Stomach (tissue), 9 donors: ENCODE data around the gene RCAN2. TPM values are rescaled to one million over a fixed set of nuclear protein-coding genes. Genes with fewer than 3 reads are reported as not detected.

Experiments used
- DNase-seq, 2 donors: peaks; one replicate each; pipeline versions ENCODE4 v3.0.0 to v3.0.0-alpha.2; 2013 to 2019
- H3K27ac ChIP-seq, 5 donors: fragments of 200-600 bp in 4 of 5; sonication (generic) in 4 of 5; one replicate each; pipeline ENCODE4 v1.5.1; 2013 to 2019; ENCODE audit warnings: mild to moderate bottlenecking in 1 of 5, moderate library complexity in 1 of 5
- H3K27me3 ChIP-seq, 3 donors: fragments of 200-600 bp; sonication (generic); one replicate each; pipeline ENCODE4 v1.5.1; 2017 to 2019; ENCODE audit warnings: mixed run types in 1 of 3
- H3K36me3 ChIP-seq, 4 donors: fragments of 200-600 bp; sonication (generic); 1 replicate in 3 of 4; 2 replicates in 1 of 4; pipeline ENCODE4 v1.5.1; 2016 to 2019
- H3K4me1 ChIP-seq, 4 donors: fragments of 200-600 bp; sonication (generic); one replicate each; pipeline ENCODE4 v1.5.1; 2016 to 2019
- H3K4me3 ChIP-seq, 4 donors: fragments of 200-600 bp; sonication (generic) in 3 of 4; one replicate each; pipeline ENCODE4 v1.5.1; 2016 to 2019; ENCODE audit warnings: mild to moderate bottlenecking in 1 of 4
- H3K9me3 ChIP-seq, 4 donors: fragments of 200-600 bp; sonication (generic); one replicate each; pipeline ENCODE4 v1.5.1; 2016 to 2019
- CTCF ChIP-seq, 7 experiments: fragments of 450-650 bp in 4 of 7; fragments of 200-600 bp in 3 of 7; sonication (generic) in 3 of 7; IDR thresholded peaks; one replicate each; pipeline ENCODE4 v1.5.1; 2016 to 2019; ENCODE audit warnings: antibody characterized with exemption in 7 of 7, control low read depth in 2 of 7, mild to moderate bottlenecking in 1 of 7
- EP300 ChIP-seq: sonication (generic); formaldehyde crosslinking; IDR thresholded peaks from one replicate; pipeline ENCODE4 v1.6.1; 2017; ENCODE audit warnings: antibody characterized with exemption
- POLR2A ChIP-seq, 4 donors: fragments of 450-650 bp; IDR thresholded peaks; one replicate each; pipeline ENCODE4 v1.6.1; 2016; ENCODE audit warnings: antibody characterized with exemption in 4 of 4, control low read depth in 2 of 4, mild to moderate bottlenecking in 1 of 4, moderate library complexity in 1 of 4
- POLR2AphosphoS5 ChIP-seq, 3 donors: sonication (generic); formaldehyde crosslinking; IDR thresholded peaks; one replicate each; pipeline ENCODE4 v1.6.1; 2016; ENCODE audit warnings: antibody characterized with exemption in 3 of 3
- WGBS, 5 donors: extraction: QIAGEN DNeasy Blood & Tissue Kit in 3 of 5; methylation state at CpG; one replicate each; pipeline versions ENCODE4 v1.1.5 to v1.1.7; 2013 to 2018; 5-methylcytosine and 5-hydroxymethylcytosine counted together
- intact Hi-C: fragments of 100-400 bp; cut with DNase I; formaldehyde crosslinking; loops from one replicate; pipeline ENCODE4 v1.15.1; 2023; ENCODE audit warnings: low total_unique reads
- polyA plus RNA-seq, 3 donors: library from polyadenylated mRNA; stranded (reverse); fragments of 200-250 nt; gene quantifications; one replicate each; pipeline ENCODE4 v1.2.3, GENCODE V29; 2013
- total RNA-seq, 5 donors: library from RNA; depleted of rRNA; stranded (reverse); fragments of >200 nt; gene quantifications; one replicate each; pipeline versions ENCODE4 v1.1.0 to v1.2.3, GENCODE V29; 2014 to 2016
- donor health status: healthy with polysubstance abuse.
- donor health status: Bipolar disorder and iron deficiency.
- donor health status: healthy.

RCAN2 gene
- total and polyA plus RNA-seq, 8 donors, result 7.2 to 69.2 (median 21.4) TPM

GRCh38 chr6:46438245-46438644 is 53.0 kb downstream of the RCAN2 start:
- Histone ChIP-seq H3K4me3 (no peak overlapping the region), H3K27me3 (no peaks in the 10 kb centered on the region), H3K27ac (peak overlapping the region in 2 of 5 donors; percentile 61 to 68), H3K9me3 (no peaks in the 10 kb centered on the region), H3K36me3 (no peaks in the 10 kb centered on the region), H3K4me1 (peaks cover 0 to 27% (median 12%) of the 10 kb centered on the region in 4 donors)
- 84 to 96% (median 90%) methylated on average over 4 of the region's 4 CpGs for WGBS, 5 donors
- no peak for TF ChIP-seq POLR2A (IDR thresholded peaks at IDR 0.05)
- TF ChIP-seq EP300, result no peak
- no peak for TF ChIP-seq POLR2AphosphoS5 (IDR thresholded peaks at IDR 0.05)
- TF ChIP-seq CTCF (IDR thresholded peaks at IDR 0.05), result no peak
- intact Hi-C loops, result no loop called here
- DNase-seq, result no peak

GRCh38 chr6:46437671-46438221 is 53.5 kb downstream of the RCAN2 start:
- peaks cover 0 to 27% (median 12%) of the 10 kb centered on the region in 4 donors for H3K4me1 ChIP-seq
- intact Hi-C loops, result no loop called here
- no peak overlapping the region for H3K4me3 ChIP-seq
- peak overlapping the region in 2 of 5 donors; percentile 61 to 68 for H3K27ac ChIP-seq
- no peak for TF ChIP-seq POLR2A (IDR thresholded peaks at IDR 0.05)
- no peak for TF ChIP-seq CTCF (IDR thresholded peaks at IDR 0.05)
- TF ChIP-seq POLR2AphosphoS5 (IDR thresholded peaks at IDR 0.05), result no peak
- no peak for TF ChIP-seq EP300
- H3K27me3 ChIP-seq, result no peaks in the 10 kb centered on the region
- H3K36me3 ChIP-seq, result no peaks in the 10 kb centered on the region
- DNase-seq, result no peak
- H3K9me3 ChIP-seq, result no peaks in the 10 kb centered on the region

GRCh38 chr6:46422619-46423018 is 68.6 kb downstream of the RCAN2 start:
- Histone ChIP-seq H3K9me3 (no peaks in the 10 kb centered on the region), H3K4me1 (peaks cover 0 to 23% (median 0%) of the 10 kb centered on the region in 4 donors), H3K4me3 (no peak overlapping the region), H3K27ac (peak overlapping the region in 1 of 5 donors; percentile 42), H3K27me3 (no peaks in the 10 kb centered on the region), H3K36me3 (no peaks in the 10 kb centered on the region)
- TF ChIP-seq POLR2A (IDR thresholded peaks at IDR 0.05) (no peak), CTCF (IDR thresholded peaks at IDR 0.05) (no peak), POLR2AphosphoS5 (IDR thresholded peaks at IDR 0.05) (no peak), EP300 (no peak)
- intact Hi-C loops, result loop anchor here (10.0 kb wide), 1 partner anchor 202 kb away; no protein-coding TSS in a partner anchor
- no peak for DNase-seq

- peak overlapping the region in 2 of 5 donors; percentile 39 to 42 for H3K27ac ChIP-seq
- no peak overlapping the region for H3K4me3 ChIP-seq
- intact Hi-C loops, result loop anchor here (10.0 kb wide), 1 partner anchor 203 kb away; no protein-coding TSS in a partner anchor
Measured at GRCh38 chr6:46421939-46422338, 69.3 kb downstream of the RCAN2 start.

More at GRCh38 chr6:46421939-46422338, 69.3 kb downstream of the RCAN2 start:
- DNase-seq, result no peak
- Histone ChIP-seq H3K36me3 (no peaks in the 10 kb centered on the region), H3K4me1 (peaks cover 0 to 23% (median 0%) of the 10 kb centered on the region in 4 donors), H3K27me3 (no peaks in the 10 kb centered on the region), H3K9me3 (no peaks in the 10 kb centered on the region)
- TF ChIP-seq CTCF (IDR thresholded peaks at IDR 0.05) (no peak), EP300 (no peak), POLR2AphosphoS5 (IDR thresholded peaks at IDR 0.05) (no peak), POLR2A (IDR thresholded peaks at IDR 0.05) (no peak)
- 77 to 84% (median 80%) methylated on average over 3 of the region's 3 CpGs for WGBS, 5 donors
